SK-N-MC (cell line): ENCODE measurements around the gene VAT1L.

ENCODE experiments used
- EZH2 ChIP-seq: fragments of 200-600 bp; sonication (generic); IDR thresholded peaks from one replicate; pipeline ENCODE4 v1.6.1; 2017; ENCODE audit warnings: antibody characterized with exemption
- POLR2AphosphoS5 ChIP-seq: IDR thresholded peaks from 2 replicates; pipeline ENCODE4 v1.6.1; 2012; ENCODE audit warnings: mild to moderate bottlenecking, low read depth, low read length, borderline replicate concordance

DNA sequence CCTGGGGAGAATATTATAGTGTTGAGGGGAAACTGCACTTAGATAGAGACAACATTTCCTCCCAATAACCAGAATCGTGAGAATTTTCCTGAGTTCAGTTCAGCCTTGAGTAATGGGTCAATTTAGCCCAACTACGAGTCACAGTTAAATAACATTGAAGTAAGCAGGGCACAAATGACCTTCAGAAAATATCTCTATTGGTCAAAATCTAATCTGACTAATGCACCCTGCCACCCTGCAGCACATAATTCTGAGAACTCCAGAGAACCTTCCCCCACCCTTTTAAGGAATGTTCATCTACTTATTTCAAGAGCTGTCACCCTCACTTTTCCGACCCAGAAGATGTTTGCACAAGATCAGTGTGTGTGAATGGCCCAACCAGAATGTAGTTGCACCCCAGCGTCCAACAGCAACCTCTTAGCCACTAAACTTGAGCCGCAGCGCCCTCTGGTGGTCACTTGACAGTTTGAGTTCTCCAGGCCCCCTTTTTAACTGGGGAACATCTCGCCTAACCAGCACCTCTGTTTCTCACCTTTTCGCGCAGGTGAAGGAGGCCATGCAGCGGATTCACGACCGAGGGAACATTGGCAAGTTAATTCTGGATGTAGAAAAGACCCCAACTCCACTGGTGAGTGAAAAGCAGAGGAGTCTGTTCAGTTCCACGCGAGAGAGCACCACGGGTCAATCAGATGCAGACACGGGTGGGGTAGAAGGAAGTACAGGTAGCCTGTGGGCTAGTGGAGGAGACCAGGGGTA is 183.1 kb downstream of the VAT1L start:
- TF ChIP-seq EZH2 (no peak), POLR2AphosphoS5 (no peak)
